HCT116 (cell line): Measurements from ENCODE around the gene MAPK6. TPM values are rescaled to one million over a fixed set of nuclear protein-coding genes. Genes with fewer than 3 reads are reported as not detected.

Experiments
- ATAC-seq: fragments of 200-7000 bp; cut with Tn5 transposase; 2 replicates; pipeline ENCODE4 v1.9.1; 2020; ENCODE audit warnings: mild to moderate bottlenecking, moderate library complexity
- BruUV-seq: library from RNA; stranded (reverse); fragments of 400-500 nt; replicated peaks from 2 replicates; lab custom pipeline; 2021; lab: Mats Ljungman, UMichigan
- CTCF ChIA-PET: fragments of 300-600 bp; sonication (Branson Sonifier 250); formaldehyde crosslinking; loops from one replicate; lab custom pipeline; 2021; ENCODE audit warnings: antibody characterized with exemption; lab: Charles Lee
- POLR2A ChIA-PET: fragments of 300-600, 350-600 bp; sonication (Branson Sonifier 250); formaldehyde crosslinking; loops from one replicate; lab custom pipeline; 2021; ENCODE audit warnings: antibody characterized with exemption; lab: Charles Lee
- RAD21 ChIA-PET, 2 experiments: fragments of 300-600 bp; sonication (Branson Sonifier 250); formaldehyde crosslinking; loops; one replicate each; lab custom pipeline; 2023; ENCODE audit warnings: low total read pairs in 2 of 2; ENCODE audit not compliant: uncharacterized antibody in 2 of 2, unreplicated experiment in 2 of 2, low non-redundant PET in 1 of 2; lab: Charles Lee
- DNase-seq: peaks from one replicate; pipeline ENCODE4 v3.0.0-alpha.2; 2010; ENCODE audit warnings: low read depth, low spot score
- H2AFZ ChIP-seq: fragments of 200-600 bp; shearing (Covaris generic), sonication (generic); 2 replicates; pipeline ENCODE4 v1.6.1; 2017; ENCODE audit warnings: low read depth, mixed run types, mixed read lengths, antibody characterized with exemption, low read length; ENCODE audit not compliant: poor library complexity, severe bottlenecking
- H3K27ac ChIP-seq: 2 replicates; pipeline ENCODE4 v1.5.1; 2012; ENCODE audit warnings: low read depth, low read length
- H3K27me3 ChIP-seq: fragments of 200-600 bp; sonication (generic); 2 replicates; pipeline ENCODE4 v1.6.1; 2016; ENCODE audit warnings: mixed run types, low read length, mixed read lengths; ENCODE audit not compliant: insufficient read depth
- H3K36me3 ChIP-seq, 2 experiments: fragments of 200-500 bp in 1 of 2; fragments of 200-600 bp in 1 of 2; sonication (Bioruptor generic) in 1 of 2; sonication (generic) in 1 of 2; 2 replicates each; pipeline versions ENCODE4 v1.5.1 to v1.6.1; 2014 to 2016; ENCODE audit warnings: low read length in 2 of 2, inconsistent platforms in 1 of 2, mixed read lengths in 1 of 2, mixed run types in 1 of 2; ENCODE audit not compliant: insufficient read depth in 2 of 2, control insufficient read depth in 1 of 2
- H3K4me1 ChIP-seq, 2 experiments: fragments of 200-600 bp in 1 of 2; sonication (generic) in 1 of 2; 2 replicates each; pipeline versions ENCODE4 v1.5.1 to v1.6.1; 2012 to 2017; ENCODE audit warnings: low read length in 2 of 2, inconsistent platforms in 1 of 2, mild to moderate bottlenecking in 1 of 2, mixed read lengths in 1 of 2, mixed run types in 1 of 2, moderate library complexity in 1 of 2; ENCODE audit not compliant: insufficient read depth in 2 of 2, control insufficient read depth in 1 of 2
- H3K4me2 ChIP-seq: fragments of 200-600 bp; sonication (generic); 2 replicates; pipeline ENCODE4 v1.6.1; 2017; ENCODE audit warnings: mixed run types, low read length, mixed read lengths
- H3K4me3 ChIP-seq, 2 experiments: fragments of 200-600 bp in 1 of 2; sonication (generic) in 1 of 2; replicated peaks in 1 of 2; 2 replicates each; pipeline ENCODE4 v1.5.1; 2011 to 2016; ENCODE audit warnings: low read length in 2 of 2, control low read depth in 1 of 2, low read depth in 1 of 2, mild to moderate bottlenecking in 1 of 2, mixed read lengths in 1 of 2, mixed run types in 1 of 2
- H3K79me2 ChIP-seq: fragments of 200-600 bp; sonication (generic); 2 replicates; pipeline ENCODE4 v1.6.1; 2017; ENCODE audit warnings: mild to moderate bottlenecking, mixed run types, low read length, moderate library complexity, mixed read lengths; ENCODE audit not compliant: insufficient read depth
- H3K9ac ChIP-seq: fragments of 200-600 bp; sonication (generic); 2 replicates; pipeline ENCODE4 v1.6.1; 2016; ENCODE audit warnings: low read length, mixed read lengths
- H3K9me2 ChIP-seq: fragments of 200-600 bp; sonication (generic), shearing (Covaris generic); 2 replicates; pipeline ENCODE4 v1.6.1; 2017; ENCODE audit warnings: mixed run types, mild to moderate bottlenecking, moderate library complexity; ENCODE audit not compliant: insufficient read depth
- H3K9me3 ChIP-seq, 2 experiments: fragments of 200-500 bp in 1 of 2; fragments of 200-600 bp in 1 of 2; sonication (Bioruptor generic) in 1 of 2; sonication (generic) in 1 of 2; 2 replicates each; pipeline ENCODE4 v1.6.1; 2014 to 2017; ENCODE audit warnings: low read length in 2 of 2, mixed read lengths in 2 of 2, inconsistent platforms in 1 of 2, low read depth in 1 of 2, mild to moderate bottlenecking in 1 of 2, mixed run types in 1 of 2, moderate library complexity in 1 of 2; ENCODE audit not compliant: control insufficient read depth in 1 of 2, insufficient read depth in 1 of 2
- H4K20me1 ChIP-seq: fragments of 200-600 bp; sonication (generic), shearing (Covaris generic); 2 replicates; pipeline ENCODE4 v1.6.1; 2017; ENCODE audit warnings: mixed run types, mild to moderate bottlenecking, moderate library complexity; ENCODE audit not compliant: insufficient read depth
- CEBPB ChIP-seq: IDR thresholded peaks from 2 replicates; pipeline ENCODE4 v1.6.1; 2012; ENCODE audit warnings: low read depth
- EGR1 ChIP-seq: IDR thresholded peaks from 2 replicates; pipeline ENCODE4 v1.6.1; 2012; ENCODE audit warnings: low read depth
- ELF1 ChIP-seq: IDR thresholded peaks from 2 replicates; pipeline ENCODE4 v1.6.1; 2012; ENCODE audit warnings: low read depth, borderline replicate concordance
- EZH2 ChIP-seq: fragments of 200-600 bp; sonication (generic); IDR thresholded peaks from 2 replicates; pipeline ENCODE4 v1.6.1; 2017; ENCODE audit warnings: antibody characterized with exemption, mixed run types
- POLR2A ChIP-seq: IDR thresholded peaks from 2 replicates; pipeline ENCODE4 v1.7.0; 2011; ENCODE audit warnings: borderline replicate concordance; ENCODE audit not compliant: insufficient read depth, insufficient read length; ENCODE audit errors: extremely low read depth
- SP1 ChIP-seq: IDR thresholded peaks from 2 replicates; pipeline ENCODE4 v1.6.1; 2012; ENCODE audit warnings: low read depth
- TCF7L2 ChIP-seq: IDR thresholded peaks from 2 replicates; pipeline ENCODE4 v1.7.0; 2011; ENCODE audit warnings: borderline replicate concordance, inconsistent platforms; ENCODE audit not compliant: insufficient read depth, insufficient read length; ENCODE audit errors: extremely low read depth
- YY1 ChIP-seq: IDR thresholded peaks from 2 replicates; pipeline ENCODE4 v1.6.1; 2011; ENCODE audit warnings: low read length, low read depth, moderate library complexity, mild to moderate bottlenecking; ENCODE audit not compliant: insufficient replicate concordance; ENCODE audit errors: extremely low read depth
- ZFX ChIP-seq: fragments of 450-650 bp; IDR thresholded peaks from 2 replicates; pipeline ENCODE4 v1.6.1; 2017
- ZNF274 ChIP-seq: fragments of 200-500 bp; sonication (Bioruptor generic); IDR thresholded peaks from 2 replicates; pipeline ENCODE4 v1.6.1; 2014; ENCODE audit warnings: mild to moderate bottlenecking, low read depth, low read length, inconsistent platforms
- intact Hi-C: fragments of 100-400 bp; cut with micrococcal nuclease; formaldehyde crosslinking; loops from 2 replicates; pipeline ENCODE4 v1.10.0; 2022
- total RNA-seq: library from RNA; stranded (reverse); gene quantifications from one replicate; pipeline ENCODE4 v1.2.1, GENCODE V29; 2021; ENCODE audit not compliant: unreplicated experiment
- TF ChIP-seq, protein P1 (sequence below): IDR thresholded peaks from 2 replicates; pipeline ENCODE4 v1.6.1; 2012
- TF ChIP-seq, protein P2 (sequence below), 3 experiments: fragments of 200-600 bp in 1 of 3; sonication (generic) in 1 of 3; IDR thresholded peaks in 2 of 3; conservative IDR thresholded peaks in 1 of 3; 2 replicates each; pipeline ENCODE4 v1.5.1; 2012 to 2017; ENCODE audit warnings: low read depth in 2 of 3, low read length in 2 of 3, antibody characterized with exemption in 1 of 3, borderline replicate concordance in 1 of 3, control low read depth in 1 of 3, mild to moderate bottlenecking in 1 of 3, mixed read lengths in 1 of 3, mixed run types in 1 of 3, moderate library complexity in 1 of 3; ENCODE audit not compliant: insufficient read depth in 1 of 3
- TF ChIP-seq, protein P3 (sequence below): IDR thresholded peaks from 2 replicates; pipeline ENCODE4 v1.6.1; 2012; ENCODE audit warnings: low read depth

The MAPK6 gene
- total RNA-seq, 1 experiment from 2014 or later: 57.4 TPM

DNA sequence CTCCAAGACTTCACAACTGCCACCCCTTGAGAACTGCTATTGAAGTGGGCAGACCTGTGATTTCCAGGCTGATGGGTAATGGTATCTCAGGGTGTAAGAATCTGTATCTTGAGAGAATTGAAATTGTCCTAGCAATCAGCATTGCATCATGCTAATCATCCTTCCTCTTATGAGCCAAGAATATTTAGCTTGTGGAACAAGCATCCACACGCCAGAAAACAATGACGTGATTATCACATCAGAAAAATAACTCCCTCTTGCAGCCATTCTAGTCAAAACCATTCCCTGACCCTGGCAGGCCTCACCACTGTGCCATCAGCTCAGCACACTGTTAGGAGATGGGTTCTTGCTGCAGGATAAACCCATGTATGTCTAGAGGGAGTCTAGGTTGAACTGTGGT, 86.8 kb downstream of the MAPK6 start:
- ChIA-PET POLR2A (no interaction called here), RAD21 (no interaction called here), CTCF (no interaction called here)
- Histone ChIP-seq H3K4me3 (no peak overlapping the region), H4K20me1 (no peaks in the 10 kb centered on the region), H3K36me3 (no peaks in the 10 kb centered on the region), H3K9ac (no peak overlapping the region), H3K27ac (no peak overlapping the region), H3K9me3 (no peaks in the 10 kb centered on the region), H3K9me2 (no peaks in the 10 kb centered on the region), H2AFZ (no peak overlapping the region), H3K27me3 (no peaks in the 10 kb centered on the region), H3K4me2 (no peak overlapping the region), H3K79me2 (no peaks in the 10 kb centered on the region), H3K4me1 (peaks cover 8 to 15% of the 10 kb centered on the region in 2 experiments)
- no TSS peak for BruUV-seq
- ATAC-seq: no peak
- intact Hi-C loops: no loop called here
- no peak for TF ChIP-seq ELF1
- TF ChIP-seq EGR1: no peak
- TF ChIP-seq, protein P1, sequence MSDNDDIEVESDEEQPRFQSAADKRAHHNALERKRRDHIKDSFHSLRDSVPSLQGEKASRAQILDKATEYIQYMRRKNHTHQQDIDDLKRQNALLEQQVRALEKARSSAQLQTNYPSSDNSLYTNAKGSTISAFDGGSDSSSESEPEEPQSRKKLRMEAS: no peak
- TF ChIP-seq, protein P2, sequence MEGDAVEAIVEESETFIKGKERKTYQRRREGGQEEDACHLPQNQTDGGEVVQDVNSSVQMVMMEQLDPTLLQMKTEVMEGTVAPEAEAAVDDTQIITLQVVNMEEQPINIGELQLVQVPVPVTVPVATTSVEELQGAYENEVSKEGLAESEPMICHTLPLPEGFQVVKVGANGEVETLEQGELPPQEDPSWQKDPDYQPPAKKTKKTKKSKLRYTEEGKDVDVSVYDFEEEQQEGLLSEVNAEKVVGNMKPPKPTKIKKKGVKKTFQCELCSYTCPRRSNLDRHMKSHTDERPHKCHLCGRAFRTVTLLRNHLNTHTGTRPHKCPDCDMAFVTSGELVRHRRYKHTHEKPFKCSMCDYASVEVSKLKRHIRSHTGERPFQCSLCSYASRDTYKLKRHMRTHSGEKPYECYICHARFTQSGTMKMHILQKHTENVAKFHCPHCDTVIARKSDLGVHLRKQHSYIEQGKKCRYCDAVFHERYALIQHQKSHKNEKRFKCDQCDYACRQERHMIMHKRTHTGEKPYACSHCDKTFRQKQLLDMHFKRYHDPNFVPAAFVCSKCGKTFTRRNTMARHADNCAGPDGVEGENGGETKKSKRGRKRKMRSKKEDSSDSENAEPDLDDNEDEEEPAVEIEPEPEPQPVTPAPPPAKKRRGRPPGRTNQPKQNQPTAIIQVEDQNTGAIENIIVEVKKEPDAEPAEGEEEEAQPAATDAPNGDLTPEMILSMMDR (IDR thresholded peaks at IDR 0.05 in 2 of 3, conservative IDR thresholded peaks at IDR 0.05 in 1 of 3; ENCODE audit: borderline replicate concordance in 1 of 3, insufficient read depth in 1 of 3, low read depth in 2 of 3, low read length in 2 of 3): no peak
- no peak for TF ChIP-seq YY1
- TF ChIP-seq ZNF274: no peak
- no peak for TF ChIP-seq POLR2A
- TF ChIP-seq EZH2: no peak
- TF ChIP-seq SP1: no peak
- TF ChIP-seq CEBPB: no peak
- TF ChIP-seq ZFX: no peak
- TF ChIP-seq TCF7L2: no peak
- TF ChIP-seq, protein P3, sequence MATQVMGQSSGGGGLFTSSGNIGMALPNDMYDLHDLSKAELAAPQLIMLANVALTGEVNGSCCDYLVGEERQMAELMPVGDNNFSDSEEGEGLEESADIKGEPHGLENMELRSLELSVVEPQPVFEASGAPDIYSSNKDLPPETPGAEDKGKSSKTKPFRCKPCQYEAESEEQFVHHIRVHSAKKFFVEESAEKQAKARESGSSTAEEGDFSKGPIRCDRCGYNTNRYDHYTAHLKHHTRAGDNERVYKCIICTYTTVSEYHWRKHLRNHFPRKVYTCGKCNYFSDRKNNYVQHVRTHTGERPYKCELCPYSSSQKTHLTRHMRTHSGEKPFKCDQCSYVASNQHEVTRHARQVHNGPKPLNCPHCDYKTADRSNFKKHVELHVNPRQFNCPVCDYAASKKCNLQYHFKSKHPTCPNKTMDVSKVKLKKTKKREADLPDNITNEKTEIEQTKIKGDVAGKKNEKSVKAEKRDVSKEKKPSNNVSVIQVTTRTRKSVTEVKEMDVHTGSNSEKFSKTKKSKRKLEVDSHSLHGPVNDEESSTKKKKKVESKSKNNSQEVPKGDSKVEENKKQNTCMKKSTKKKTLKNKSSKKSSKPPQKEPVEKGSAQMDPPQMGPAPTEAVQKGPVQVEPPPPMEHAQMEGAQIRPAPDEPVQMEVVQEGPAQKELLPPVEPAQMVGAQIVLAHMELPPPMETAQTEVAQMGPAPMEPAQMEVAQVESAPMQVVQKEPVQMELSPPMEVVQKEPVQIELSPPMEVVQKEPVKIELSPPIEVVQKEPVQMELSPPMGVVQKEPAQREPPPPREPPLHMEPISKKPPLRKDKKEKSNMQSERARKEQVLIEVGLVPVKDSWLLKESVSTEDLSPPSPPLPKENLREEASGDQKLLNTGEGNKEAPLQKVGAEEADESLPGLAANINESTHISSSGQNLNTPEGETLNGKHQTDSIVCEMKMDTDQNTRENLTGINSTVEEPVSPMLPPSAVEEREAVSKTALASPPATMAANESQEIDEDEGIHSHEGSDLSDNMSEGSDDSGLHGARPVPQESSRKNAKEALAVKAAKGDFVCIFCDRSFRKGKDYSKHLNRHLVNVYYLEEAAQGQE: no peak
- DNase-seq: no peak
